Activated CD4-positive, alpha-beta T cell treated with anti-CD3 and anti-CD28 coated beads for 24 hours (primary cell): ENCODE results near the gene RAB31.
"Not testable (repeated sequence)": the region's sequence is repeated elsewhere in the genome, so short reads cannot be mapped to it uniquely, and the experiment has no call there.

Experiments used
- DNase-seq, 2 donors: peaks; one replicate each; pipeline ENCODE4 v3.0.0-alpha.2; 2020; ENCODE audit warnings: low read depth in 2 of 2

RAB31 gene

DNA sequence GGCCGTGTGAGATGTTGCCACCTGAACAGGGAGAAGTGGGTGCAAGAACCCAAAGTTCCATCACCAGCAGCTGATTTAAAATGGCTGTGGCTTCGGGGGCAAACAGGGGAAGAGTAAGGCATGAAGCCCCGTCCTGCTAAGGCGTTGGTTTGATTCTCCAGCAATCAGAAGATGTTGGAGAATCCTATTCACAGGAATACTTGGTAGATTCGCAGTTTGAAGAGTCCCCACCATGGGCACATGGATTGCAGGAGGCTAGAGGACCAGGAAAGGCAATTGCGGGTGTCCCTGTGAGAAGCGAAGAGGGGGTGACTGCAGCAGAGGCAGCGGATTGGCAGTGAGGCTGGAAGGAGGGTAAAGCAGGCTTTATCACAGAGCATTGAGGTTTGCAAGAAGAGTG is 131.1 kb downstream of the RAB31 start:
- no peak for DNase-seq

DNA sequence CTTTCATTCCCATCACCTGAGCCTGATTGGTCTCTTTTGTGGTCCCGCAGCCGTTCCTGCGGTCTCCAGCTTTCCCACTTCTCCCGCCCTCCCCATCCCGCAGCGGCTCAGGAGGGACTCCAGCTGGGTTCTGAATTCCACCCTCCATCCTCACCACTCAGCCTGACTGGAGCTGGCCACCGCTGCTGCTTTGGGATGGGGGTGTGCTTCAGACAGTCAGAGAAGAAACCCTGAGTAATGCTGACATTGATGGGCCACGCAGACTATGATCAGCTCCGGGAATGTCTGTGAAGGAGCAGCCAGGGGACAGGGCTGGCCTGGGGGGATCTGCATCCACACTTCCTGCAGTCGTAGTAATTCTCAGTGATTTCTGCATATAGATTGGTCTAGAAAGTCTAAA is 131.8 kb downstream of the RAB31 start:
- no peak for DNase-seq

DNA sequence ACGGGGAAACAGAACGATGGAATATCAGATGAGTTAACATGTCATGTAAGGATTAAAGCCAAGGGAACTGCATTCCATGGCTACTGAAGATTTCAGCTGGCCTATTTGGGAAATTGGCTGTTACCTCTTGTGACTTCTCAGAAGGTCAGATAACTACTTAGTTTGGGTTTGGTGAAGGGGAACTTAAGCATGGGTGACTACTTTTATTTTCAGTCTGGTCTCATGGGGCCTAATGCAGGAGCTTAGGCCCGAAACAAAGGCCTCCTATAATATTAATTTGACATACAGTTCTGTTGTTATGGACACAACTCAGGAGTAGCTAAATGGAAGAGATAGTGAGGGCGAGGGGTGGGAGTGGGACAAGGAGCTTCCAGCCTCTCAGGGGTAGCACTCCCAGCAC is 133.7 kb downstream of the RAB31 start:
- DNase-seq: no peak

DNA sequence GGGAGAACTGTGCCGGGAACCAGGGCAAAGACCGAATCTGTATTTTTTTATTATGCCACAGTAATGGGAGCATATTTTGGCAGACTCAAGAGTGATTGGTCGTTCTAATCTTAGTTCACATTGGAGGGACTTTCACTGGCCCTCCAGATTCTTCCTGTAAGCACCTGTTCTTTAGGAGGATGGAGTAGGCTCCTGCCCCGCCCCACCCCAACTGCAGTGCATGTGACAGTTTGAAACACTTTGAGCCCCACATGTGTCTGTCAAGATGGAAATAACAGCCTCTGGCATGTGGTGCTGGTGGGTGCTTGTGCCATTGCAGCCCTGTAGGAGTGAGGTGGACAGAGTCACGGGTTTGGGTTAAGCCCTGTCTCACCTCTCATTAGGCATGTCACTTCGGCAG is 134.3 kb downstream of the RAB31 start:
- DNase-seq: no peak

DNA sequence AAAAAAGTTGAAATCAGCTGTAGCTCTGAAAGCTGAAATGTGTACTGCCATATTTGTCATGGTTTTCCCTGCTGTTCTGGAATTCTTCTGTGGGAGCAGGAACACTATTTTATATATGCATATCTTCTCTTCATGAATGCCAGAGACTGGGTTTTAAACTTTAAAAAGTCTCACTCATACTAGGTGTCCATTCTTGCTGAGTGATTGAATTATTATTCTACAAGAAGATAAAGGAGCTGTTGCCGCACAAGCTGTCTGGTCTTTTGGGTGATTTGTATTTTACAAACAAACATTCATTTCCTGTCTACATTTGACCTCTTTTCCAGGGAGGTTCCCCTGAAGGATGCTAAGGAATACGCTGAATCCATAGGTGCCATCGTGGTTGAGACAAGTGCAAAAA is 137.2 kb downstream of the RAB31 start:
- DNase-seq: no peak

DNA sequence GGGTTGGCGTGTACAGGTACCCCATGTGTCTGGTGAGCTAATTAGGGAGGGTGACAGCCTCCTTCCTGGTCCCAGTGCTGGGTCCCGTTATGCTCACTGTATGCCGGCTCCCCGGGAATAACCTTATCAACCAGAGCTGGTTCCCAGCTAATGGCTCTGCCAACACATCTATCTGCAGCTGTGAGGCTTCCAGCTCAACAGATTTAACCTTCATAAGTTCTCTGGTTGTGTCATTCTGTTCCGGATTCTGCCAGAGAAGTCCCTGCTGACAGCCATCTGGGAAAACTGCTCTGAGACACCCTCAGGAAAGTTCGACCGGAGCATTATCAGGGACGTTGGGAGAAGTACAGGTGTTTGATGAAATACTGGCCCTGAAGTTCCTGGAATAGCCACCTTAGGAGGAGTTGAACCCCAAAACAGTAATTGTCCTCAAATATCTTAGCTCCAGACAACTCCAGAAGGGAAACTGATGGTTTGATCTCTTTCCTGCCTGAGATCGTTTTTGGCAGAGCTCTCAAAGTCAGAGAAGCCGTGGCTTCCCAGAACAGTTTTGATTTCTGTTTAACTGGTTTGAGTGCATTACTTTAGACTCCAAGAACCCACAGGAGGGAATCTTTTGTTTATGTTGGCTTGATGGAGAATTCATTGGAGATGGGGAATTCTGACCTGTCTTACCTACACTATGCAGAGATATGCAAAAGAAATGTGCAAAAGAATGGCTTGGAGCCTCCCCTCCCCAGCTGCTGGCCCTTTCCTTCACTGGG is 138.2 kb downstream of the RAB31 start:
- DNase-seq: no peak

DNA sequence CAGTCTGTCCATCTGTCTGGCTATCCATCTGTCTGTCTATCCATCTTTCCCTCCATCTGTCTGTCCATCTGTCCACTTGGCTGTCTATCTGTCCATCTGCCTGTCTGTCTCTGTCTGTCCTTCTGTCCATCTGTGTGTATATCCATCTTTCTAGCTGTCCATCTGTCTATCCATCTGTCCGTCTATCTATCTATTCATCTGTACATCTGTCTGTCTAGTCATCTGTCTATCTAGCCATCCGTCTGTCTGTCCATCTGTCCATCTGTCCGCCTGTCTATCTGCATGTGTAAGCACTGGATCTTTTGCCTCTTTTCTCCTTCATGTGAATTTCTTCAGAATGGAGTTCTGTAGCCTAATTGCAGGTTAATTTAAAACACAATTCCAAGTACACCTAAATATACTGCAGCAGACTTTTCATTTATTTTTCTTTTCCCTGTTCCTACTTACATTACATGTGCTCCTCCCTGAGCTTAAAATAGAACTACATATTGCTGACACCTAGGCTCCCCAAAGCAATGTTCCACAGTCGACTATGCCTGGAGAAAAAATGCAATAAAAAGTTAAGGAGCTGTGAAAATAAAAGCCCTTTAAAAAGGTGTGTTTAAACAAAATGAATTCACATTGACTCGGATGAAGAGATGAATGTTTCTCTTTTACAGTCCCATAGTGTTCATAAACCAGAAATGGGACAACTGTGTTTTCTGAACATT is 140.2 kb downstream of the RAB31 start:
- no peak for DNase-seq

DNA sequence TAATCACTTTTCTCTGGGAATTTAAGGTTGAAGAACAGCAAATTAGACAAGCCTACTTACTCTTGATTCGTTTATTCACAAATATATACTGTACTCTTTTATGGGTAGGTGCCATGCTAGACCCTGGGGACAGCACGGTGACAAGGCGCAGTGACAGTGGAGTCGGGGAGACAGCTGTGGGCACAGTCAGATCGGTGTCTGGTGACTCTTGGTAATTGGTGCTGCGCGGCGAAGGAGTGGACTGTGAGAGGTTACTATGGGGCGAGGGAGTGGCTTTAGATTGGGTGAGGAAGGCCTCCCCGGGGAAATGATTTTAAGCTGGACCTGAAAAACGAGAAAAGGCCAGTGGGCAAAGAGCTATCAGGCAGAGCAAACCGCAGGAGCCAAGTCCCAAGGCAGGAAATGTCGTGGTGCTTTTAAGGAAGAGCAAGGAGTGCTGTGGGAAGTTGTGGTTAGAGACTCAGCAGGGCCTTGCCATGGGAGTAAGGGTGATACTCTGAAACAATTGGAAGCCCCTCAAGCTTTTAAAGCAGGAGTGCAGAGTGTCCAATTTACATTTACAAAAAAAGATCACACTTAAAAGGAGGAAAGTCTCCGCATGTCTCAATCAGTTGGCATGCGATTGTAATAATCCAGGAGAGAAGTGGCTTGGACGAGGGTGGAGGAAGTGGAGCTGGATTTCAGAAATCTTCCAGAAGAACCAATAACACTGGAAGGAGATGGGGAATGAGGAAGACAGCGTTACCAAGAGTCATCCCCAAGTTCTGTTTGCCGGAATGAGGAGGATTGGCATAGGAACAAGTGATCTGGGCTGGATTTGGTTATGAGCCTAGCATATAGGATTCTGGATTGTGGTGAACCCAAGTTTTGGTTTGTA is 141.5 kb downstream of the RAB31 start:
- DNase-seq: no peak

DNA sequence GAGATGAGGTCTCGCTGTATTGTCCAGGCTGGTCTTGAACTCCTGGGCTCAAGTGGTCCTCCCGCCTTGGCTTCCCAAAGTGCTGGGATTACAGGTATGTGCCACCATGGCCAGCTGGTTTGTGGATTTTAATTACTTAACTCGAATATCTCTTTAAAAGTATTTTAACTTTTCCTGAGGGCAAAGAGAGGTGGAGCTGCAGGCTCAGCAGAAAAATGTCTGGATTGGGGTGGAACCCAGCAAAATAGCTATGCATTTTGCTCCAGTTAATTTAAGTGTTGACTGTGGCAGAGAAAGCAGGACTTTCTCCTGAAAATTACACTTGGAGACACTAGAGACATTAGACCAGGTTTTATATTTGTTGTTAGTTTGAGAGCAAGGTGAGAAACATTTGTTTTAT is 142.2 kb downstream of the RAB31 start:
- DNase-seq: no peak

DNA sequence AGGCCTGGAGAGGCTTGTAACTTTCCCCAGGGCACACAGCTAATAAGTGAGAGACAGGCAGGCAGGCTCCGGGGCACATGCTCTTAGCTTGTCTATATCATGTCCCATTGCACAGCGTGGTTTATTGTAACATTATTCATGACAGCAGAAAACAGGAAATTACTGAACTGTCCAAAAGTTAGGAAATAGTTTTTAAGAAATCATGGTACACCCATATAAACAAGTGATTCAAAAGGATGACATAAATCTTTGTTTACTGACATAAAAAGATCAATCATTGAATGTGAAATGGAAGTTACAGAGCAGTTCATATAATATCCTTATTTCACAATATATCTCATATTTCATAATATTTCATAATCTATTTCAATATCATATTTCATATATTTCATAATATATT is 143.4 kb downstream of the RAB31 start:
- DNase-seq: no peak

DNA sequence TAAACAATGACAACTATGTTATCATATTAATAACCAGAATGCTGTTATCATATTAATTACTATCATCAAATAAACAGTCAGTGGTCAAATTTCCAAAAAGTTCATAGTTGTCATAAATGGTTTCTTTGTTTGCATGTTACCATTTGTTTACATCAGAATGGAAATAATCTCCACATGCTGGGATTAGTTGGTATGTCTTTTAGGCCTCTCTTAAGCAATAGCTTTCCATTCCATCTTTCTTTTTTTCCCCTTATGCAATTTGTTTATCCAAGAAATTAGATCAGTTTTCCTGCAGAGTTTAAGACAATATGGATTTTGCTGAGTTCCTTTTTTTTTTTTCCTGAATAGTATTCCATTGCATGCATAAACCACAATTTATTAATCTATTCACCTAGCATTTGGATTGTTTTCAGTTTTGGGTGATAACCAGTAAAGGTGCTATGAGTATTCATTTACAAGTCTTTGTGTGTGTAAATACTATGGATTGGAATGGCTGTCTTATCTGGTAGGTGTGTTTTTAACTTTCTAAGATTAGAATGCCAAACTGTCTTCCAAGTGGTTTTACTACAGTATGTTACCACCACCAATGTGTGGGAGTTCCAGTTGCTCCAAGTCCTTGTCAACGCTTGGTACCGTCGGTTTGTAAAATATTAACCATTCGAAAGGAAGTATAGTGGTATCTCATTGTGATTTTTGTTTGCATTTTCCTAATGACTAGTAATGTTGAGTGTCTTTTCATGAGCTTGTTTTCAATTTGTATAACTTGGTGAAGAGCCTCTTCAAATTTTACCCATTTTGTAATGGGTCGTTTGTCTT is 144.4 kb downstream of the RAB31 start:
- no peak for DNase-seq

DNA sequence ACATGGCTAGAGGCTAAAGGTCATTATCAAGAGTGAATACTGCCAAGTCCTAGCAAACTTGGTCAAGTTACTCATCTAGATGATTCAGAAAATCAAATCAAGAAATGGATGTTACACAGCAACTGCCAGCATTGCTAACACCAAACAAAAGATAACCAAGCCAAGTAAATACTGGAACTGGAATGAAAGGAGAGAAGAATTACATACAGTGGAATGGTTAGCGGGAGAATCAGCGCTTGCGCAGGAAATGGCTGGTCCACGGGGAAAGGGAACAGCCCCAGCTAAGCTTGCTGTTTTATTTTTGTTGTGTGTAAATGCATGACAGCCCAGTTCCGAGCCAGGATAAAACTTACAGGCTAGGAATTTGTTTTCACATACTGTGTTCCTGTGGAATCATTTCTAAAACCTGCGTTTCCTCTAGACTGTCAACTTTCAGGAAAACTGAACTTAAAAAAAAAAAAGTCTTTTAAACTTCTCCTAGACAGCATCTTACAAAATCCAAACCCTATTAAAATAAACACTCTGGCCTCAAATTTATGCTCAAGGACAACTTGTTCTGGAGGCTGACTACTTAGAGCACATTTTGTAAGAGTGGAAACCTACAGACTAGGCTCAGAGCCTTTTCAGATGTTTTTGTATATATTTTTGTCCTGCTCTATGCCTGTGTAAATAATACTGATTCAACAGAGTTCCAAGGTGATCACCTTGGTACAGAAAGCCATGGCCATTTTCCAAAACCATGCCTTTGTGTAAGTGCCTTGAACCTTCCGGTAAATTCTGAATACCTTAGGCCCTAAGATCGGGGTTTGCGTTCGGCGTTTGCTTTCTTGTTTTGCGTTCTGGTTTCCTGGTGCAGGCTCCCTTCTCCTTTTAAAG is 146.9 kb downstream of the RAB31 start:
- DNase-seq: no peak

DNA sequence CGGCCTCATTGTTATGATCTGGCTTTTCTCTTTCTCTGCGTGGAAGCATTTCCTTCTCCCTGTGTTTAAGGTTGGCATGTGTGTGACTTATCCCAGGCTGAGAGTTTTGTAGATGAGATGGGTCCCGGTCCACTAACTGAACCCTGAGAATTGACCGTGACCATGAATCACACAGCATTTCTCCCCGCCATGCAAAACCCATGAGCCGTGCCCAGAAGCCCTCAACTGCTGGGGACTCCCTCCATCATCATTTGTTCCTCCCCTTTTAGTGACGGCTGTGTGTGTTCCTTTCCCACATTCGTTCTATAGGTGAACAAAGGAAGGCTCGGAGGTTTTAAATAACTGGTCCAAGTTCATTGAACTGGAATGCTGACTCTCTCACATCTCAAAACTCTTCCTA is 147.6 kb downstream of the RAB31 start:
- DNase-seq: no peak

DNA sequence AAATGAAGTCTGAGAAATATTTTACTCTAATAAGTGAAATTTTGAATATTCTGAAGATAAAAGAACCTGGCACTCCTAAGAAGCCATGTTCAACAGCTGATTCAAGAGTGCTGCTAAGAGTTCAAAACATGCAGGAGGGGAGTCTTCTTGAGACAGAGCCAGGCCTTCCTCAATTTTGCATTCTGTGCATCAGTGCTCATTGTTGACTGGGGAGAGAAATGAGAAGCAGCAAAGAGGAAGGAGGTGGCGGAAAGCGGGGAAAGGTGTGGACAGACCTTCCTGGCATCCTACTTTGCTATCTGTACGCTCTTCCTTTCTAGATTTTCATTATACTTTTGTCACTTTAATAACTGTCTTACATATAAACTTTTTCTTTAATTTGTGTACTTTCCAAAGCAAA is 148.0 kb downstream of the RAB31 start:
- DNase-seq: no peak

DNA sequence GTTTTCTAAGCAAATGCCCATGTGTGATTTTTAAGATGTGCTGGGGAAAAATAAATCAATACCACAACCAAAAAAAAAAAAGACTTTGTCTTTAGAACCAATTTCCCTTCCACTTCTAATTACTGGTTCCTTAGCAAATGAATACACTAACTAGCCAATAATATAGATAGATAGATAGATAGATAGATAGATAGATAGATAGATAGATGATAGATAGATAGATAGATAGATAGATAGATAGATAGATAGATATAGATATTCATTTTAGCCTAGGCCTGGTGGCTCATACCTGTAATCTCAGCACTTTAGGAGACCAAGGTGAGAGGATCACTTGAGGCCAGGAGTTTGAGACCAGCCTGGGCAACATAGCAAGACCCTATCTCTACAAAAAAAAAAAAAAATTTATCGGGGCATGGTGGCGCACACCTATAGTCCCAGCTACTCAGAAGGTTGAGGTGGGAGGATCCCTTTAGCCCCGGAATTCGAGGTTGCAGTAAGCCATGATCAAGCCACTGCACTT is 149.4 kb downstream of the RAB31 start:
- not testable (repeated sequence) for DNase-seq

DNA sequence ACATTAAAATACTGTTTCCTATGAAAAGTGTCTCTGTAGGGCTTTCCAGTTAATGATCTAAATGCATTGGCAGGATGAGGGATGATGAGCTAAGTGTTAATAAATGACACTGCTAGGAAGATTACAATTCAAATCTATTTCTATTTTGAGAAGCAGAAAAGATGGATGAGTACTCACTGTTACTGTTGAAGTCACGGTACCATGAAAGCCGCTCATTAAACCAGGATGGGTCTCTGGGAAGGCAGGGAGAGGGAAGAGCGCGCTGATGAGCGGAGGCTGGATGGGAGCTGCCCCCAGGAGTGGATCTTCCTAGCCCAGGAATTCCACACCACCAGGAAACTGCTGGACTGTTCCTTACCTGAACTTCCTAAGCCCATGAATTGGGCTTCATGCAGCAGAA is 150.5 kb downstream of the RAB31 start:
- DNase-seq: no peak

DNA sequence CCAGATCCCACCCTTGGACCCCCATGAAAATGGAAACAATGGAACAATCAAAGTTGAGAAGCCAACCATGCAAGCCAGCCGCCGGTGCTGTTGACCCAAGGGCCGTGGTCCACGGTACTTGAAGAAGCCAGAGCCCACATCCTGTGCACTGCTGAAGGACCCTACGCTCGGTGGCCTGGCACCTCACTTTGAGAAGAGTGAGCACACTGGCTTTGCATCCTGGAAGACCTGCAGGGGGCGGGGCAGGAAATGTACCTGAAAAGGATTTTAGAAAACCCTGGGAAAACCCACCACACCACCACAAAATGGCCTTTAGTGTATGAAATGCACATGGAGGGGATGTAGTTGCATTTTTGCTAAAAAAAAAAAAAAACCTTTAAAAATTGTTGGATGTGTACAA is 151.1 kb downstream of the RAB31 start:
- DNase-seq: no peak

DNA sequence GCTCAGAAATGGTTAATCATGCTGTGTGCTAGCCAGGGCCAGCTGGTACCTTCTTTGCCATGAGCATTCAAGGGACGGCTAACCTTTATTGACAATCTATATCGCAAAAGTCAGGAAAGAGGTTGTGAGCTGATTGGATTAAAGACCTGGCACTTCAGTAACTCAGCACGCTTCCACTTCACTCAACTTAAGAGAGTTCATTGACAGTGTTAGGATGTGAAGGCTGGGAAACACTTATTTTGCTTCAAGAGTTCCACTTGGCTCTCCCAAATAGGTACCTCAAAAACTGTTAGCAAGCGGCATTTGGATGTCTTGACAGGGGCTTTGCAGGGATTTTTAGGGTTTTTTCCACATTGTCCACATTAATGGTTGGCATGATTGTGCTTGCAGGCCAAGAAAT is 152.6 kb downstream of the RAB31 start:
- no peak for DNase-seq

DNA sequence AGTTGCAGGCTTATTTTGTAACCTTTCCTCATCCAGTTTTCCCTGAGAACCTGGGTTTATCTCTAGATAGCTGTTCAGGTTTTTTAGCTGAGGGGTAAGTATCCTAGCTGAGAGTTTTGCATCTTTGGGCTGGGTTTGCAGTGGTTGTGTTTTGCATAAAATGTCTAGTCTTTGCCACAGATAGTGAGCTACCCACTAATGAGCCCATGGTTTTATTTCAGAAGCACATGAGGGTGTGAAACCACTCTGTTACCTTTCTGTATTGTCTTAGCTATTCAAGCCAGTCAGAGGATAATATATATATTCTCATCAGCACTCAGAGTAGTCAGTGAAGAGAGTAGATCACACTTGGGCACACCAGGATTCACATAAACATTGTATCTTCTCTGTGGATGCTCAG is 153.1 kb downstream of the RAB31 start:
- no peak for DNase-seq

DNA sequence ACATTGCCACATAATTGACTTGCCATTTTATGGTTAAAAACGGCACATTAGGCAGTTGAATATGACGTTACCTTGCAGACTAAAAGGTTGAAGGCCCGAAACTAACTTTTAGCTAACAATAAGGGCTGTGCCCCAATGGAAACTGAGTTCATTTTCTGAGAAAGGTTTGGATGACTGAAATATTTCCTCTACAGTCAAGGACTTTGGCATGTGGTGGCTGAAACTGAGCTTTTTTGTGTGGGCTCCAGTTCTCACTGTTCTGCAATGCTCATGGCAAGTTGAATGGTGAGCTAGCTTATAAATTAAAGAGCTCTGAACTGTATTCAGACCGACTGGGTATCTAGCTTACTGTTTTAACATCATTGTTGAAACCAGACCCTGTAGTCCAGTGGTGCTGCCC is 153.8 kb downstream of the RAB31 start:
- DNase-seq: no peak

DNA sequence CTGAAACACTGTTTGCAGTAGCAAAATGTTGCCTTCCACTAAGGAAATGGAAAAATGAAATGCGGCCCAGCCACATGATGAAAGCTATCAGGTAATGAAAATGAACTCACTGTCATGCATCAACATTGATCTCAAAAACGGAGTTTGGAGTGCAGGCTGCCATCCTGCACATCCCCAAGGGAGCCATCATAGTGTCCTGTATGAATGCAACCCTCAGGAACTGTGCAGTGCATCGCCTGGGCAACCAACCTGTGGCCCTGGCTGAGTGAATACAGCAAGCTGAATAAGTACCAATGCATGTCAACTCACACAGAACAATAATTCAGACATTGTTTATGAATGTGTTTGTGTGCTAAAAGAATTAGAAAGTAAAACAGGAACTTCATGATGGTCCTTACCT is 154.6 kb downstream of the RAB31 start:
- DNase-seq: no peak
